Common myeloid progenitor, CD34-positive (primary cell): ENCODE data around the gene UNC13D.

ENCODE experiments used
- CTCF ChIA-PET: fragments of 350-600 bp; sonication (Branson Sonifier 250); formaldehyde crosslinking; loops from one replicate; lab custom pipeline; 2021; ENCODE audit warnings: antibody characterized with exemption; lab: Charles Lee
- POLR2A ChIA-PET: fragments of 350-600 bp; sonication (Branson Sonifier 250); formaldehyde crosslinking; loops from one replicate; lab custom pipeline; 2021; ENCODE audit warnings: antibody characterized with exemption; lab: Charles Lee
- DNase-seq, 3 donors: peaks; one replicate each; pipeline versions ENCODE4 v3.0.0 to v3.0.0-alpha.2; 2013
- H3K27ac ChIP-seq, 2 experiments: 1 replicate in 1 of 2; 2 replicates in 1 of 2; pipeline ENCODE4 v1.7.0; 2013; ENCODE audit warnings: inconsistent platforms in 2 of 2, low read length in 2 of 2, mild to moderate bottlenecking in 2 of 2, low read depth in 1 of 2, moderate library complexity in 1 of 2; ENCODE audit not compliant: severe bottlenecking in 2 of 2, insufficient read depth in 1 of 2, poor library complexity in 1 of 2
- H3K27me3 ChIP-seq, 5 experiments: replicated peaks in 2 of 5; 1 replicate in 3 of 5; 2 replicates in 2 of 5; pipeline versions ENCODE4 v1.6.1 to v1.7.0; 2013; ENCODE audit warnings: low read length in 4 of 5, mild to moderate bottlenecking in 2 of 5, moderate library complexity in 2 of 5, inconsistent platforms in 1 of 5; ENCODE audit not compliant: insufficient read depth in 5 of 5, control insufficient read depth in 4 of 5
- H3K36me3 ChIP-seq, 4 experiments: 1 replicate in 2 of 4; 2 replicates in 2 of 4; pipeline versions ENCODE4 v1.6.1 to v1.7.0; 2013; ENCODE audit warnings: low read length in 3 of 4, control low read depth in 1 of 4, mild to moderate bottlenecking in 1 of 4; ENCODE audit not compliant: control insufficient read depth in 4 of 4, insufficient read depth in 4 of 4
- H3K4me1 ChIP-seq, 4 experiments: 1 replicate in 3 of 4; 2 replicates in 1 of 4; pipeline versions ENCODE4 v1.6.1 to v1.7.1; 2013; ENCODE audit warnings: low read length in 3 of 4, mild to moderate bottlenecking in 3 of 4, control low read depth in 1 of 4, inconsistent platforms in 1 of 4, moderate library complexity in 1 of 4; ENCODE audit not compliant: control insufficient read depth in 4 of 4, insufficient read depth in 4 of 4; ENCODE audit errors: control extremely low read depth in 1 of 4
- H3K4me3 ChIP-seq, 7 experiments: 1 replicate in 4 of 7; 2 replicates in 3 of 7; pipeline versions ENCODE4 v1.5.1 to v1.7.0; 2013; ENCODE audit warnings: mild to moderate bottlenecking in 7 of 7, low read length in 6 of 7, moderate library complexity in 6 of 7, inconsistent platforms in 2 of 7, low read depth in 2 of 7, control low read depth in 1 of 7; ENCODE audit not compliant: insufficient read depth in 4 of 7, control insufficient read depth in 1 of 7; ENCODE audit errors: extremely low read depth in 1 of 7
- H3K9me3 ChIP-seq, 5 experiments: 1 replicate in 4 of 5; 2 replicates in 1 of 5; pipeline versions ENCODE4 v1.6.1 to v1.7.1; 2013; ENCODE audit warnings: low read length in 4 of 5, mild to moderate bottlenecking in 2 of 5, inconsistent platforms in 1 of 5, low read depth in 1 of 5, moderate library complexity in 1 of 5; ENCODE audit not compliant: control insufficient read depth in 4 of 5, insufficient read depth in 2 of 5; ENCODE audit errors: control extremely low read depth in 1 of 5
- WGBS: methylation state at CpG from one replicate; pipeline ENCODE4 v1.1.5; 2013; ENCODE audit not compliant: insufficient coverage; 5-methylcytosine and 5-hydroxymethylcytosine counted together

The UNC13D gene

GRCh38 chr17:75830164-75831031, 13.8 kb downstream of the UNC13D start:
- peaks cover 7 to 62% (median 56%) of the 10 kb centered on the region in 4 experiments for H3K4me1 ChIP-seq

GRCh38 chr17:75829747-75830146, 14.5 kb downstream of the UNC13D start:
- ChIA-PET CTCF (interaction anchor here (0.9 to 13.1 kb wide), 18 partner anchors 11 to 82 kb away, joined by 3 to 174 read pairs (median 4); partner anchors contain the start of genes GALK1, UNC13D, UNK and WBP2), POLR2A (interaction anchor here (0.6 to 4.2 kb wide), 6 partner anchors 9 to 271 kb away, joined by 3 to 28 read pairs (median 4); partner anchors contain the start of gene UNC13D)
- Histone ChIP-seq H3K4me1 (peaks cover 7 to 62% (median 56%) of the 10 kb centered on the region in 4 experiments), H3K9me3 (no peaks in the 10 kb centered on the region), H3K4me3 (no peak overlapping the region), H3K36me3 (peaks cover 20 to 82% (median 63%) of the 10 kb centered on the region in 4 experiments), H3K27ac (no peak overlapping the region), H3K27me3 (no peaks in the 10 kb centered on the region)
- DNase-seq = no peak
- WGBS = 97% methylated on average over 5 of the region's 7 CpGs

More at GRCh38 chr17:75830164-75831031, 13.8 kb downstream of the UNC13D start:
- H3K36me3 ChIP-seq = peaks cover 20 to 84% (median 67%) of the 10 kb centered on the region in 4 experiments
- H3K27me3 ChIP-seq = no peaks in the 10 kb centered on the region
- POLR2A ChIA-PET = interaction anchor here (0.6 to 4.2 kb wide), 6 partner anchors 10 to 270 kb away, joined by 3 to 28 read pairs (median 4); partner anchors contain the start of gene UNC13D
- no peaks in the 10 kb centered on the region for H3K9me3 ChIP-seq
- peak in 2 of 3 donors; percentile 35 to 44 for DNase-seq
- H3K27ac ChIP-seq = peak overlapping the region in 1 of 2 experiments; percentile 14
- CTCF ChIA-PET = interaction anchor here (0.9 to 13.1 kb wide), 17 partner anchors 11 to 98 kb away, joined by 3 to 174 read pairs (median 4); partner anchors contain the start of genes GALK1, UNC13D, UNK and WBP2
- WGBS = 91% methylated on average over 18 of the region's 27 CpGs
- H3K4me3 ChIP-seq = no peak overlapping the region

- peaks cover 17 to 82% (median 58%) of the 10 kb centered on the region in 4 experiments for H3K36me3 ChIP-seq
- ChIA-PET CTCF (interaction anchor here (0.9 to 13.1 kb wide), 14 partner anchors 8 to 75 kb away, joined by 3 to 174 read pairs (median 5); partner anchors contain the start of genes GALK1 and UNC13D), POLR2A (interaction anchor here (0.9 to 4.2 kb wide), 4 partner anchors 16 to 64 kb away, joined by 4 to 39 read pairs (median 16); partner anchors contain the start of genes GALK1 and UNC13D)
- H3K27me3 ChIP-seq = no peaks in the 10 kb centered on the region
- H3K4me1 ChIP-seq = peaks cover 6 to 55% (median 49%) of the 10 kb centered on the region in 4 experiments
- H3K4me3 ChIP-seq = no peak overlapping the region
- no peak for DNase-seq
- no peak overlapping the region for H3K27ac ChIP-seq
- 93% methylated on average over 19 of the region's 19 CpGs for WGBS
- no peaks in the 10 kb centered on the region for H3K9me3 ChIP-seq
These were observed 15.5 kb downstream of the UNC13D start for GRCh38 chr17:75828741-75829140.

- ChIA-PET POLR2A (interaction anchor here (0.5 to 4.2 kb wide), 9 partner anchors 16 to 75 kb away, joined by 3 to 39 read pairs (median 4); partner anchors contain the start of genes GALK1 and UNC13D), CTCF (interaction anchor here (0.9 to 13.1 kb wide), 17 partner anchors 9 to 78 kb away, joined by 3 to 174 read pairs (median 6); partner anchors contain the start of genes GALK1 and UNC13D)
- H3K36me3 ChIP-seq = peaks cover 14 to 86% (median 58%) of the 10 kb centered on the region in 4 experiments
- 43% methylated on average over 10 of the region's 11 CpGs for WGBS
- H3K27me3 ChIP-seq = no peaks in the 10 kb centered on the region
- peaks cover 2 to 50% (median 42%) of the 10 kb centered on the region in 4 experiments for H3K4me1 ChIP-seq
- H3K27ac ChIP-seq = peak overlapping the region in 1 of 2 experiments; percentile 23
- no peak for DNase-seq
- peak overlapping the region in 1 of 7 experiments; percentile 40 for H3K4me3 ChIP-seq
- H3K9me3 ChIP-seq = no peaks in the 10 kb centered on the region
These were observed 16.2 kb downstream of the UNC13D start for GRCh38 chr17:75828076-75828400.

- no peaks in the 10 kb centered on the region for H3K27me3 ChIP-seq
- peaks cover 2 to 44% (median 36%) of the 10 kb centered on the region in 4 experiments for H3K4me1 ChIP-seq
- 42% methylated on average over 20 of the region's 21 CpGs for WGBS
- peak; percentile 81 to 93 (median 90) for DNase-seq
- peak overlapping the region in 2 of 7 experiments; percentile 24 to 40 for H3K4me3 ChIP-seq
- H3K36me3 ChIP-seq = peaks cover 14 to 89% (median 60%) of the 10 kb centered on the region in 4 experiments
- H3K27ac ChIP-seq = peak overlapping the region in 1 of 2 experiments; percentile 47
- no peaks in the 10 kb centered on the region for H3K9me3 ChIP-seq
- ChIA-PET CTCF (interaction anchor here (0.6 to 13.1 kb wide), 22 partner anchors 9 to 675 kb away, joined by 3 to 174 read pairs (median 5); partner anchors contain the start of genes GALK1, UNC13D and WBP2), POLR2A (interaction anchor here (0.5 to 4.2 kb wide), 8 partner anchors 17 to 74 kb away, joined by 3 to 39 read pairs (median 4); partner anchors contain the start of genes GALK1 and UNC13D)
These were observed 16.7 kb downstream of the UNC13D start for GRCh38 chr17:75827308-75828075.
